ENCODE results near the gene TP53INP2.

TP53INP2 gene

GRCh38 chr20:34691838-34692237 lies 12.3 kb upstream of the TP53INP2 start:
- H3K27me3 Mint-ChIP-seq, result peaks cover 5% of the 10 kb centered on the region
- CTCF ChIA-PET, result interaction anchor here (1.1 to 1.7 kb wide), 2 partner anchors 153 to 379 kb away, joined by 3 to 6 read pairs; no protein-coding TSS in a partner anchor
- H3K27ac Mint-ChIP-seq, result no peak overlapping the region
- no peak for DNase-seq
- H3K36me3 Mint-ChIP-seq, result no peaks in the 10 kb centered on the region
- no peak overlapping the region for H3K4me3 Mint-ChIP-seq
- no peaks in the 10 kb centered on the region for H3K9me3 Mint-ChIP-seq
- no peaks in the 10 kb centered on the region for H3K4me1 Mint-ChIP-seq

GRCh38 chr20:34693414-34693813 lies 10.7 kb upstream of the TP53INP2 start:
- Mint-ChIP-seq H3K4me1 (no peaks in the 10 kb centered on the region), H3K27ac (no peak overlapping the region), H3K4me3 (no peak overlapping the region), H3K36me3 (no peaks in the 10 kb centered on the region), H3K9me3 (no peaks in the 10 kb centered on the region), H3K27me3 (peaks cover 15% of the 10 kb centered on the region)
- no peak for DNase-seq
- CTCF ChIA-PET, result no interaction called here

- no peak overlapping the region for H3K4me3 Mint-ChIP-seq
- peaks cover 30% of the 10 kb centered on the region for H3K4me1 Mint-ChIP-seq
- peaks cover 53% of the 10 kb centered on the region for H3K27me3 Mint-ChIP-seq
- H3K36me3 Mint-ChIP-seq, result no peaks in the 10 kb centered on the region
- DNase-seq, result no peak
- H3K27ac Mint-ChIP-seq, result no peak overlapping the region
- no peaks in the 10 kb centered on the region for H3K9me3 Mint-ChIP-seq
- CTCF ChIA-PET, result interaction anchor here (1.2 kb wide), 1 partner anchor 389 kb away, joined by 3 read pairs; no protein-coding TSS in a partner anchor
Observed at GRCh38 chr20:34701405-34702085, 2.6 kb upstream of the TP53INP2 start.

- Mint-ChIP-seq H3K27me3 (peaks cover 53% of the 10 kb centered on the region), H3K36me3 (no peaks in the 10 kb centered on the region), H3K4me3 (peak overlapping the region; percentile 97), H3K4me1 (peaks cover 39% of the 10 kb centered on the region), H3K27ac (no peak overlapping the region), H3K9me3 (no peaks in the 10 kb centered on the region)
- CTCF ChIA-PET, result interaction anchor here (0.6 to 6.1 kb wide), 6 partner anchors 67 to 391 kb away, joined by 3 to 53 read pairs (median 5); no protein-coding TSS in a partner anchor
- no peak for DNase-seq
Observed at GRCh38 chr20:34703061-34703423, 1.1 kb upstream of the TP53INP2 start.

GRCh38 chr20:34703424-34704176 lies 544 bp upstream of the TP53INP2 start:
- Mint-ChIP-seq H3K9me3 (no peaks in the 10 kb centered on the region), H3K36me3 (no peaks in the 10 kb centered on the region), H3K27me3 (peaks cover 51% of the 10 kb centered on the region), H3K27ac (peak overlapping the region; percentile 90), H3K4me3 (peak overlapping the region; percentile 97), H3K4me1 (peaks cover 45% of the 10 kb centered on the region)
- CTCF ChIA-PET, result interaction anchor here (0.6 to 6.1 kb wide), 6 partner anchors 66 to 392 kb away, joined by 3 to 53 read pairs (median 5); no protein-coding TSS in a partner anchor
- peak; percentile 25 for DNase-seq

- CTCF ChIA-PET, result interaction anchor here (0.6 to 6.1 kb wide), 3 partner anchors 166 to 393 kb away, joined by 3 to 63 read pairs (median 53); no protein-coding TSS in a partner anchor
- Mint-ChIP-seq H3K36me3 (no peaks in the 10 kb centered on the region), H3K9me3 (no peaks in the 10 kb centered on the region), H3K27me3 (peaks cover 47% of the 10 kb centered on the region), H3K4me3 (peak overlapping the region; percentile 84), H3K4me1 (peaks cover 46% of the 10 kb centered on the region), H3K27ac (peak overlapping the region; percentile 90)
- no peak for DNase-seq
Observed at GRCh38 chr20:34705008-34705396, 858 bp downstream of the TP53INP2 start.

GRCh38 chr20:34705397-34706301 lies 1.5 kb downstream of the TP53INP2 start:
- Mint-ChIP-seq H3K4me3 (peak overlapping the region; percentile 84), H3K9me3 (no peaks in the 10 kb centered on the region), H3K27me3 (peaks cover 52% of the 10 kb centered on the region), H3K27ac (peak overlapping the region; percentile 90), H3K36me3 (no peaks in the 10 kb centered on the region), H3K4me1 (peaks cover 51% of the 10 kb centered on the region)
- DNase-seq, result peak; percentile 25
- CTCF ChIA-PET, result interaction anchor here (0.6 to 6.1 kb wide), 9 partner anchors 23 to 394 kb away, joined by 3 to 63 read pairs (median 3); partner anchors contain the start of gene DYNLRB1

- CTCF ChIA-PET, result interaction anchor here (1.0 to 6.1 kb wide), 8 partner anchors 22 to 395 kb away, joined by 3 to 63 read pairs (median 4); partner anchors contain the start of gene DYNLRB1
- no peak overlapping the region for H3K4me3 Mint-ChIP-seq
- no peaks in the 10 kb centered on the region for H3K9me3 Mint-ChIP-seq
- H3K36me3 Mint-ChIP-seq, result no peaks in the 10 kb centered on the region
- peaks cover 53% of the 10 kb centered on the region for H3K27me3 Mint-ChIP-seq
- no peak overlapping the region for H3K27ac Mint-ChIP-seq
- DNase-seq, result no peak
- peaks cover 54% of the 10 kb centered on the region for H3K4me1 Mint-ChIP-seq
Observed at GRCh38 chr20:34706302-34706875, 2.2 kb downstream of the TP53INP2 start.

- Mint-ChIP-seq H3K4me3 (no peak overlapping the region), H3K36me3 (no peaks in the 10 kb centered on the region), H3K4me1 (peaks cover 54% of the 10 kb centered on the region), H3K27me3 (peaks cover 48% of the 10 kb centered on the region), H3K9me3 (no peaks in the 10 kb centered on the region), H3K27ac (no peak overlapping the region)
- DNase-seq, result no peak
- CTCF ChIA-PET, result interaction anchor here (1.0 to 6.1 kb wide), 11 partner anchors 23 to 395 kb away, joined by 3 to 63 read pairs (median 4); partner anchors contain the start of gene MAP1LC3A
Observed at GRCh38 chr20:34706912-34707784, 3.0 kb downstream of the TP53INP2 start.

- CTCF ChIA-PET, result interaction anchor here (0.8 to 6.1 kb wide), 11 partner anchors 20 to 452 kb away, joined by 3 to 63 read pairs (median 3); partner anchors contain the start of gene PIGU
- Mint-ChIP-seq H3K27ac (peak overlapping the region; percentile 87), H3K9me3 (no peaks in the 10 kb centered on the region), H3K4me1 (peaks cover 45% of the 10 kb centered on the region), H3K27me3 (peaks cover 35% of the 10 kb centered on the region), H3K4me3 (peak overlapping the region; percentile 80), H3K36me3 (peaks cover 5% of the 10 kb centered on the region)
- peak; percentile 73 for DNase-seq
Observed at GRCh38 chr20:34708621-34709043, 4.5 kb downstream of the TP53INP2 start.

GRCh38 chr20:34709044-34709830 lies 5.1 kb downstream of the TP53INP2 start:
- Mint-ChIP-seq H3K4me1 (peaks cover 43% of the 10 kb centered on the region), H3K27me3 (peaks cover 32% of the 10 kb centered on the region), H3K27ac (peak overlapping the region; percentile 87), H3K9me3 (no peaks in the 10 kb centered on the region), H3K36me3 (peaks cover 5% of the 10 kb centered on the region), H3K4me3 (peak overlapping the region; percentile 80)
- peak; percentile 89 for DNase-seq
- CTCF ChIA-PET, result interaction anchor here (1.0 to 5.2 kb wide), 4 partner anchors 33 to 397 kb away, joined by 3 to 63 read pairs (median 6); partner anchors contain the start of gene PIGU

Measured in activated naive CD4-positive, alpha-beta T cell treated with anti-CD3 and anti-CD28 coated beads, Interleukin-2, amount 10 ng/mL, durations not matched to agents 7 days and 5 days (primary cell).